ENCODE results near the gene FKBP5.

FKBP5 gene

DNA sequence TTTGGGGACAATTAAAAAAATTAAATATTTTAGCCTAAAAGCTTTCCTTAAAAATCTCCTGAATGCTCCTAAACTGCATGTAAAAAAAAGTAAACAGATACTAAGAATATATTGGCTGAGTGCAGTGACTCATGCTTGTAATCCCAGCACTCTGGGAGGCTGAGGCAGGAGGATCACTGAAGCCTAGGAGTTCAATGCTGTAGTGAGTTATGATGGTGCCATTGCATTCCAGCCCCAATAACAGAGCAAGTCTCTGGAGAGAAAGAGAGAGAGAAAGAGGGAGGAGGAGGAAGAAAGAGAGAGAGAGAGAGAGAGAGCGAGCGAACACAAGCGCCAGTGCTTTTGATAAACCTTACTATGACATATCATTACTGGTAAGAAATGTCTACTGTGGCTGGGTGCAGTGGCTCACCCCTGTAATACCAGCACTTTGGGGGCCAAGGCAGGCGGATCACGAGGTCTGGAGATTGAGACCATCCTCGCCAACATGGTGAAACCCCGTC lies 58.8 kb downstream of the FKBP5 start:
- TF ChIP-seq CREB1 (IDR thresholded peaks at IDR 0.05; ENCODE audit: low read depth) (no peak), TCF12 (IDR thresholded peaks at IDR 0.05; ENCODE audit: low read depth) (no peak), YY1 (IDR thresholded peaks at IDR 0.05; ENCODE audit: low read depth) (no peak), ZBTB7A (IDR thresholded peaks at IDR 0.05; ENCODE audit: low read depth) (no peak), FOXM1 (IDR thresholded peaks at IDR 0.05; ENCODE audit: borderline replicate concordance, low read depth) (no peak), RAD21 (IDR thresholded peaks at IDR 0.05; ENCODE audit: low read depth) (no peak), EGR1 (IDR thresholded peaks at IDR 0.05) (no peak), NFIC (IDR thresholded peaks at IDR 0.05) (no peak), CEBPB (IDR thresholded peaks at IDR 0.05) (no peak), TEAD4 (IDR thresholded peaks at IDR 0.05) (no peak), EP300 (IDR thresholded peaks at IDR 0.05; ENCODE audit: borderline replicate concordance) (no peak), TAF1 (IDR thresholded peaks at IDR 0.05; ENCODE audit: low read depth) (no peak)
- TF ChIP-seq, protein P1, sequence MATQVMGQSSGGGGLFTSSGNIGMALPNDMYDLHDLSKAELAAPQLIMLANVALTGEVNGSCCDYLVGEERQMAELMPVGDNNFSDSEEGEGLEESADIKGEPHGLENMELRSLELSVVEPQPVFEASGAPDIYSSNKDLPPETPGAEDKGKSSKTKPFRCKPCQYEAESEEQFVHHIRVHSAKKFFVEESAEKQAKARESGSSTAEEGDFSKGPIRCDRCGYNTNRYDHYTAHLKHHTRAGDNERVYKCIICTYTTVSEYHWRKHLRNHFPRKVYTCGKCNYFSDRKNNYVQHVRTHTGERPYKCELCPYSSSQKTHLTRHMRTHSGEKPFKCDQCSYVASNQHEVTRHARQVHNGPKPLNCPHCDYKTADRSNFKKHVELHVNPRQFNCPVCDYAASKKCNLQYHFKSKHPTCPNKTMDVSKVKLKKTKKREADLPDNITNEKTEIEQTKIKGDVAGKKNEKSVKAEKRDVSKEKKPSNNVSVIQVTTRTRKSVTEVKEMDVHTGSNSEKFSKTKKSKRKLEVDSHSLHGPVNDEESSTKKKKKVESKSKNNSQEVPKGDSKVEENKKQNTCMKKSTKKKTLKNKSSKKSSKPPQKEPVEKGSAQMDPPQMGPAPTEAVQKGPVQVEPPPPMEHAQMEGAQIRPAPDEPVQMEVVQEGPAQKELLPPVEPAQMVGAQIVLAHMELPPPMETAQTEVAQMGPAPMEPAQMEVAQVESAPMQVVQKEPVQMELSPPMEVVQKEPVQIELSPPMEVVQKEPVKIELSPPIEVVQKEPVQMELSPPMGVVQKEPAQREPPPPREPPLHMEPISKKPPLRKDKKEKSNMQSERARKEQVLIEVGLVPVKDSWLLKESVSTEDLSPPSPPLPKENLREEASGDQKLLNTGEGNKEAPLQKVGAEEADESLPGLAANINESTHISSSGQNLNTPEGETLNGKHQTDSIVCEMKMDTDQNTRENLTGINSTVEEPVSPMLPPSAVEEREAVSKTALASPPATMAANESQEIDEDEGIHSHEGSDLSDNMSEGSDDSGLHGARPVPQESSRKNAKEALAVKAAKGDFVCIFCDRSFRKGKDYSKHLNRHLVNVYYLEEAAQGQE (IDR thresholded peaks at IDR 0.05; ENCODE audit: low read depth): no peak
- TF ChIP-seq, protein P2, sequence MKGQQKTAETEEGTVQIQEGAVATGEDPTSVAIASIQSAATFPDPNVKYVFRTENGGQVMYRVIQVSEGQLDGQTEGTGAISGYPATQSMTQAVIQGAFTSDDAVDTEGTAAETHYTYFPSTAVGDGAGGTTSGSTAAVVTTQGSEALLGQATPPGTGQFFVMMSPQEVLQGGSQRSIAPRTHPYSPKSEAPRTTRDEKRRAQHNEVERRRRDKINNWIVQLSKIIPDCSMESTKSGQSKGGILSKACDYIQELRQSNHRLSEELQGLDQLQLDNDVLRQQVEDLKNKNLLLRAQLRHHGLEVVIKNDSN (IDR thresholded peaks at IDR 0.05): no peak
- TF ChIP-seq, protein P3, sequence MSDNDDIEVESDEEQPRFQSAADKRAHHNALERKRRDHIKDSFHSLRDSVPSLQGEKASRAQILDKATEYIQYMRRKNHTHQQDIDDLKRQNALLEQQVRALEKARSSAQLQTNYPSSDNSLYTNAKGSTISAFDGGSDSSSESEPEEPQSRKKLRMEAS (IDR thresholded peaks at IDR 0.05): no peak

DNA sequence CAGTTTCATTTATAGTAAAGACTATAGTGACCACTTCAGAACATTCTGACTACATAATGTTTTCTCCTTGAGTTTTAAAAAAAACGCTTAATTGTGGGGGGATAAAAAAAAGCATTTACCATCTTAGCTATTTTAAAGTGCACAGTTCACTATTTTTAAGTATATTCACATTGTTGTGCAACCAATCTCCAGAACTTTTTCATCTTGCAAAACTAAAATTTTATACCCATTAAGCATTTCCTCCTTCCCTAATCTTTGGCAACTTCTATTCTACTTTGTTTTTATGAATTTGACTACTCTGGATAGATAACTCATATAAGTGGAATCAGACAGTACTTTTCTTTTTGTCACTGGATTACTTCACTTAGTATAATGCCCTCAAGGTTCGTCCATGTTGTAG lies 62.3 kb downstream of the FKBP5 start:
- TF ChIP-seq, protein P3 (IDR thresholded peaks at IDR 0.05): no peak
- TF ChIP-seq EP300 (IDR thresholded peaks at IDR 0.05; ENCODE audit: borderline replicate concordance) (no peak), TCF12 (IDR thresholded peaks at IDR 0.05; ENCODE audit: low read depth) (no peak), TAF1 (IDR thresholded peaks at IDR 0.05; ENCODE audit: low read depth) (no peak), ZBTB7A (IDR thresholded peaks at IDR 0.05; ENCODE audit: low read depth) (no peak), FOXM1 (IDR thresholded peaks at IDR 0.05; ENCODE audit: borderline replicate concordance, low read depth) (no peak), NFIC (IDR thresholded peaks at IDR 0.05) (no peak), RAD21 (IDR thresholded peaks at IDR 0.05; ENCODE audit: low read depth) (no peak), TEAD4 (IDR thresholded peaks at IDR 0.05) (no peak), CREB1 (IDR thresholded peaks at IDR 0.05; ENCODE audit: low read depth) (no peak), CEBPB (IDR thresholded peaks at IDR 0.05) (no peak), EGR1 (IDR thresholded peaks at IDR 0.05) (no peak), YY1 (IDR thresholded peaks at IDR 0.05; ENCODE audit: low read depth) (no peak)
- TF ChIP-seq, protein P1 (IDR thresholded peaks at IDR 0.05; ENCODE audit: low read depth): no peak
- TF ChIP-seq, protein P2 (IDR thresholded peaks at IDR 0.05): no peak

DNA sequence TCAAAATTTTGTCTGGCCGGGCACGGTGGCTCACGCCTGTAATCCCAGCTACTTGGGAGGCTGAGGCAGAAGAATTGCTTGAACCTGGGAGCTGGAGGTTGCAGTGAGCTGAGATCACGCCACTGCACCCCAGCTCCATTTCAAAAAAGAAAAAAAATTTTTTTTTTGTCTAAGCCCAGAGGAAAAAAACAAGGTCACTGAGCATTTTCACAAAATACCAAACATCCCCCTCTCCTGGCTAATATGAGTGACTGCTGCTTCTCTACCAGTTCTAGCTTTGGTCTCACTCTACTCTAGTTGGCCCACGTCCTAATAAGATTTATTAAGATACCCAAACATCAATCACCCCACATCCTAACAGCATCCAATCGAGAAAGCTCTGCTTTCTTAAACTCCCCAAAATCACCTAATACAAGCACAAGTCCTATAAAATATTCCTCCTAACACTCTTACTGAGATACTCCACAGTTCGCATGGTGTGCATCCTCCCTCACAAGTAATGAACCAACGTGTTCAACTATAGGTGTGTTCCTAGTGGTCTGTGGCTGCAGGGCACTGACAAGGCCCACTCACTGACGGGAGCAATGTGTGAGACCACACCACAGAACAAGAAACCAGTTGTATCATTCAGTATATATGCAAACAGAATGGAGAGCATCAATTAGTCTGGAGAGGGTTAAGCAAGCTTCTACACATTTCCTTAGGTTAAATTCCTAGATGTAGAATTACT lies 64.2 kb downstream of the FKBP5 start:
- no peak for TF ChIP-seq EGR1 (IDR thresholded peaks at IDR 0.05)
- TF ChIP-seq RAD21 (IDR thresholded peaks at IDR 0.05; ENCODE audit: low read depth): peak; percentile 5; the same call in 1 of the 2 replicates

DNA sequence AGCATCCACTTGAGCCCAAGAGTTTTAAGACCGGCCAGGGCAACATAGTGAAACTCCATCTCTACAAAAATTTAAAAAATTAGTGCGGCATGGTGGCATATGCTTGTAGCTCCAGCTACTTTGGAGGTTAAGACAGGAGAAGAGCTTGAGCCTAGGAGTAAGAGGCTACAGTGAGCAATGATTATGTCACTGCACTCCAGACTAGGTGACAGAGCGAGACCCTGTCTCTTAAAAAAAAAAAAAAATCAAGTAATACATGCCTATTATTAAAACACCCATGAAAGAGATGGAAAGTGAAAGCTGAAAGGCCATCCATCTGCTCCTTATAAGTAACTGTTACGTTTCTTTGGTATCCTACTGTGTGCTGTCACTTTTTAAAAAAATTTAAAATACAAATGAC lies 66.4 kb downstream of the FKBP5 start:
- TF ChIP-seq CREB1 (IDR thresholded peaks at IDR 0.05; ENCODE audit: low read depth) (no peak), TEAD4 (IDR thresholded peaks at IDR 0.05) (no peak), CEBPB (IDR thresholded peaks at IDR 0.05) (no peak), RAD21 (IDR thresholded peaks at IDR 0.05; ENCODE audit: low read depth) (no peak), YY1 (IDR thresholded peaks at IDR 0.05; ENCODE audit: low read depth) (no peak), FOXM1 (IDR thresholded peaks at IDR 0.05; ENCODE audit: borderline replicate concordance, low read depth) (no peak), EP300 (IDR thresholded peaks at IDR 0.05; ENCODE audit: borderline replicate concordance) (no peak), TCF12 (IDR thresholded peaks at IDR 0.05; ENCODE audit: low read depth) (no peak), ZBTB7A (IDR thresholded peaks at IDR 0.05; ENCODE audit: low read depth) (no peak)
- TF ChIP-seq, protein P1 (IDR thresholded peaks at IDR 0.05; ENCODE audit: low read depth): no peak
- TF ChIP-seq, protein P2 (IDR thresholded peaks at IDR 0.05): no peak
- TF ChIP-seq, protein P3 (IDR thresholded peaks at IDR 0.05): no peak

Data from Ishikawa (cell line).